Measurements from ENCODE around the gene MRC1. TPM values are rescaled to one million over a fixed set of nuclear protein-coding genes. Genes with fewer than 3 reads are reported as not detected.

MRC1 gene
- total RNA-seq, 2 experiments from 2014 or later = 0.08 TPM

DNA sequence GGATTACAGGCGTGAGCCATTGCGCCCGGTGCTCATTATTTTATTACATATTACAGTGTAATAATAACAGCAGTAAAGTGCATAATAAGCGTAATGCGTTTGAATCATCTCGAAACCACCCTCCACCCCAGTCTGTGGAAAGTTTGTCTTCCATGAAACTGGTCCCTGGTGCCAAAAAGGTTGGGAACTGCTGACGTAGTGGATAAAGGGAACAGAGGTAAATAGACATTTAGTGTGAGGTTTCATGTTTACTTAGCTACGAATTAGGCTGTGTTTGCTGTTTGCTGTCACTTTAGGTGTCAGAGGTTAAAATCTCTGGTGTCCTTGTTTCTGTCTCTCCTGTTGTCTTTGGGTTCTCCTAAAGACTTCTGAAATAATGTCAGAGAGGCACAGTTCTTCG lies 82.3 kb downstream of the MRC1 start:
- H3K4me1 Mint-ChIP-seq (ENCODE audit: low read depth) = no peaks in the 10 kb centered on the region
- ATAC-seq (ENCODE audit: poor library complexity) (no peak), DNase-seq (no peak)
- Histone ChIP-seq H3K27me3 (ENCODE audit: control insufficient read depth in 1 of 2, insufficient read depth in 2 of 2, low read length in 2 of 2) (no peaks in the 10 kb centered on the region), H3K36me3 (ENCODE audit: insufficient read depth, low read length) (no peaks in the 10 kb centered on the region), H3K27ac (ENCODE audit: low read depth in 1 of 2, low read length in 2 of 2) (no peak overlapping the region), H3K9me3 (ENCODE audit: control insufficient read depth in 1 of 2, insufficient read depth in 1 of 2, low read length in 2 of 2) (no peaks in the 10 kb centered on the region), H3K4me3 (ENCODE audit: low read length) (no peak overlapping the region), H3K4me1 (ENCODE audit: insufficient read depth, low read length) (no peaks in the 10 kb centered on the region)
- ChIA-PET CTCF (no interaction called here), POLR2A (no interaction called here)
- no peaks in the 10 kb centered on the region for H3K9me3 Mint-ChIP-seq
- H3K36me3 Mint-ChIP-seq (ENCODE audit: low read depth) = no peaks in the 10 kb centered on the region
- TF ChIP-seq, protein P1, sequence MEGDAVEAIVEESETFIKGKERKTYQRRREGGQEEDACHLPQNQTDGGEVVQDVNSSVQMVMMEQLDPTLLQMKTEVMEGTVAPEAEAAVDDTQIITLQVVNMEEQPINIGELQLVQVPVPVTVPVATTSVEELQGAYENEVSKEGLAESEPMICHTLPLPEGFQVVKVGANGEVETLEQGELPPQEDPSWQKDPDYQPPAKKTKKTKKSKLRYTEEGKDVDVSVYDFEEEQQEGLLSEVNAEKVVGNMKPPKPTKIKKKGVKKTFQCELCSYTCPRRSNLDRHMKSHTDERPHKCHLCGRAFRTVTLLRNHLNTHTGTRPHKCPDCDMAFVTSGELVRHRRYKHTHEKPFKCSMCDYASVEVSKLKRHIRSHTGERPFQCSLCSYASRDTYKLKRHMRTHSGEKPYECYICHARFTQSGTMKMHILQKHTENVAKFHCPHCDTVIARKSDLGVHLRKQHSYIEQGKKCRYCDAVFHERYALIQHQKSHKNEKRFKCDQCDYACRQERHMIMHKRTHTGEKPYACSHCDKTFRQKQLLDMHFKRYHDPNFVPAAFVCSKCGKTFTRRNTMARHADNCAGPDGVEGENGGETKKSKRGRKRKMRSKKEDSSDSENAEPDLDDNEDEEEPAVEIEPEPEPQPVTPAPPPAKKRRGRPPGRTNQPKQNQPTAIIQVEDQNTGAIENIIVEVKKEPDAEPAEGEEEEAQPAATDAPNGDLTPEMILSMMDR (IDR thresholded peaks at IDR 0.05) = no peak
- intact Hi-C loops (cut with DNase I, micrococcal nuclease) = no loop called here
- H3K27ac Mint-ChIP-seq = no peak overlapping the region
- H3K4me3 Mint-ChIP-seq = no peak overlapping the region
- peaks cover 8% of the 10 kb centered on the region for H3K27me3 Mint-ChIP-seq

DNA sequence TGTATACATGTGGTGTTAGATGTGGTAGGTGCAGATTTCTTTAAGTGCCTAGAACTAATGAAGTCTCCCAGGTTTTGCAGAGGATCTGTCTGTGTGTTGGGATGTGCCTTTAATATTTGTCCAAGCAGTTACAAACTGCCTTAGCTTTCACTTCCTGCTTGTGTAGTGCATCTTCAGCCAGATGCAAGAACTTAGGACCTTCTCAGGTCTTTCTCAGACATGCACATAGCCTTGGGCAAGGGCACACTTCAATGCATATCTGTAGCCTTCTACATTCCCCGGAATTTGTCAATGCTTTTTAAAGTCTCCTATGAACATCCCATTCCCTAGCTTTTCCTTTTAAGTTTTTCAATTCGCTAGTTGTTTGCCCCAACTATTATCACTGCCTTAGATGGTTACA lies 95.4 kb downstream of the MRC1 start:
- H3K27ac Mint-ChIP-seq = no peak overlapping the region
- intact Hi-C loops (cut with DNase I, micrococcal nuclease) = no loop called here
- no peaks in the 10 kb centered on the region for H3K9me3 Mint-ChIP-seq
- ChIA-PET POLR2A (no interaction called here), CTCF (no interaction called here)
- no peak overlapping the region for H3K27ac ChIP-seq (ENCODE audit: low read depth in 1 of 2, low read length in 2 of 2)
- no peaks in the 10 kb centered on the region for H3K36me3 ChIP-seq (ENCODE audit: insufficient read depth, low read length)
- H3K4me3 ChIP-seq (ENCODE audit: low read length) = no peak overlapping the region
- H3K9me3 ChIP-seq (ENCODE audit: control insufficient read depth in 1 of 2, insufficient read depth in 1 of 2, low read length in 2 of 2) = no peaks in the 10 kb centered on the region
- no peaks in the 10 kb centered on the region for H3K36me3 Mint-ChIP-seq (ENCODE audit: low read depth)
- DNase-seq (no peak), ATAC-seq (ENCODE audit: poor library complexity) (no peak)
- TF ChIP-seq, protein P1 (IDR thresholded peaks at IDR 0.05) = no peak
- peaks cover 7% of the 10 kb centered on the region for H3K27me3 Mint-ChIP-seq
- H3K4me3 Mint-ChIP-seq = no peak overlapping the region
- H3K4me1 ChIP-seq (ENCODE audit: insufficient read depth, low read length) = no peaks in the 10 kb centered on the region
- no peaks in the 10 kb centered on the region for H3K27me3 ChIP-seq (ENCODE audit: control insufficient read depth in 1 of 2, insufficient read depth in 2 of 2, low read length in 2 of 2)
- no peaks in the 10 kb centered on the region for H3K4me1 Mint-ChIP-seq (ENCODE audit: low read depth)

DNA sequence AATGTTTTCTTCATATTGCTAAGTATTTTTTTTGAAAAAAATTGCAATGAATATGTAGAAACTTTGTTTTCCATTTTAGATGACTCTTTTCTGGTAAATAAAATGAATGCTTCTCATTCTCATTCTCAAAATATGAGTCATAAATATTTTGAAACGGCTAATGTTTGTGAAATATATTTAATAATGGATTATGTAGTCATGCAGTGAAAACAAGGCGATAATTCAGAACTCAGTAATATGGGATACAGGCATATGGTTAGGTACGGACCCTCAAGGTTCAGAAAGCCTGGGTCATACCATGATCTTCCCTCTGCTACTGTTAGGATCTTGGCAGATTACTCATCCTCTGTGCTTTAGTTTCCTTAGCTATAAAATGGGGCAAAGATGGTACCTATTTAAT lies 96.3 kb downstream of the MRC1 start:
- DNase-seq (no peak), ATAC-seq (ENCODE audit: poor library complexity) (no peak)
- CTCF ChIA-PET = no interaction called here
- Histone ChIP-seq H3K27ac (ENCODE audit: low read depth in 1 of 2, low read length in 2 of 2) (no peak overlapping the region), H3K27me3 (ENCODE audit: control insufficient read depth in 1 of 2, insufficient read depth in 2 of 2, low read length in 2 of 2) (no peaks in the 10 kb centered on the region), H3K36me3 (ENCODE audit: insufficient read depth, low read length) (no peaks in the 10 kb centered on the region), H3K9me3 (ENCODE audit: control insufficient read depth in 1 of 2, insufficient read depth in 1 of 2, low read length in 2 of 2) (no peaks in the 10 kb centered on the region), H3K4me3 (ENCODE audit: low read length) (no peak overlapping the region), H3K4me1 (ENCODE audit: insufficient read depth, low read length) (no peaks in the 10 kb centered on the region)
- Mint-ChIP-seq H3K9me3 (no peaks in the 10 kb centered on the region), H3K27ac (no peak overlapping the region), H3K4me1 (ENCODE audit: low read depth) (no peaks in the 10 kb centered on the region), H3K4me3 (no peak overlapping the region), H3K36me3 (ENCODE audit: low read depth) (no peaks in the 10 kb centered on the region), H3K27me3 (peaks cover 7% of the 10 kb centered on the region)
- TF ChIP-seq, protein P1 (IDR thresholded peaks at IDR 0.05) = no peak
- POLR2A ChIA-PET = no interaction called here
- intact Hi-C loops (cut with DNase I, micrococcal nuclease) = no loop called here

Data from CD4-positive, alpha-beta T cell (primary cell).